Neuronal stem cell (in vitro differentiated cells): ENCODE measurements around the gene ZNF71.
A peak's percentile ranks its signal among the peaks of the same experiment; 100 is the strongest.

Experiments
- DNase-seq: peaks from one replicate; pipeline ENCODE4 v3.0.0-alpha.2; 2013; ENCODE audit warnings: low spot score
- H2AFZ ChIP-seq: one replicate; pipeline ENCODE4 v1.6.1; 2013; ENCODE audit warnings: mild to moderate bottlenecking, low read length, inconsistent platforms
- H2AK5ac ChIP-seq: 2 replicates; pipeline ENCODE4 v1.6.1; 2013; ENCODE audit warnings: low read depth, mild to moderate bottlenecking, inconsistent platforms, low read length, moderate library complexity, mixed read lengths
- H2BK120ac ChIP-seq: 2 replicates; pipeline ENCODE4 v1.6.1; 2013; ENCODE audit warnings: low read depth, mild to moderate bottlenecking, inconsistent platforms, low read length, moderate library complexity, mixed read lengths
- H2BK12ac ChIP-seq: one replicate; pipeline ENCODE4 v1.6.1; 2013; ENCODE audit warnings: low read length, inconsistent platforms
- H2BK15ac ChIP-seq: 2 replicates; pipeline ENCODE4 v1.6.1; 2013; ENCODE audit warnings: mild to moderate bottlenecking, low read length, inconsistent platforms, mixed read lengths
- H2BK5ac ChIP-seq: one replicate; pipeline ENCODE4 v1.6.1; 2013; ENCODE audit warnings: inconsistent platforms, mild to moderate bottlenecking, low read length, moderate library complexity
- H3K14ac ChIP-seq: one replicate; pipeline ENCODE4 v1.6.1; 2013; ENCODE audit warnings: low read length, inconsistent platforms
- H3K18ac ChIP-seq: 2 replicates; pipeline ENCODE4 v1.6.1; 2013; ENCODE audit warnings: low read length, inconsistent platforms
- H3K23ac ChIP-seq: 2 replicates; pipeline ENCODE4 v1.6.1; 2013; ENCODE audit warnings: low read depth, mild to moderate bottlenecking, mixed read lengths, low read length, inconsistent platforms; ENCODE audit not compliant: poor library complexity
- H3K27ac ChIP-seq: replicated peaks from 3 replicates; pipeline ENCODE4 v1.5.1; 2013; ENCODE audit warnings: low read length, inconsistent platforms
- H3K27me3 ChIP-seq, 3 experiments: 2 replicates each; pipeline ENCODE4 v1.6.1; 2013; ENCODE audit warnings: low read length in 3 of 3, mild to moderate bottlenecking in 2 of 3, inconsistent platforms in 1 of 3, low read depth in 1 of 3, mixed read lengths in 1 of 3, moderate library complexity in 1 of 3; ENCODE audit not compliant: control insufficient read depth in 3 of 3, insufficient read depth in 3 of 3
- H3K36me3 ChIP-seq, 2 donors: replicated peaks in 1 of 2; 2 replicates each; pipeline ENCODE4 v1.6.1; 2013; ENCODE audit warnings: low read length in 2 of 2; ENCODE audit not compliant: control insufficient read depth in 2 of 2, insufficient read depth in 2 of 2
- H3K4ac ChIP-seq: 2 replicates; pipeline ENCODE4 v1.6.1; 2013; ENCODE audit warnings: inconsistent platforms, mild to moderate bottlenecking, low read length, moderate library complexity
- H3K4me1 ChIP-seq, 2 donors: 1 replicate in 1 of 2; 2 replicates in 1 of 2; pipeline ENCODE4 v1.6.1; 2013; ENCODE audit warnings: low read length in 2 of 2, low read depth in 1 of 2; ENCODE audit not compliant: control insufficient read depth in 2 of 2, insufficient read depth in 1 of 2
- H3K4me2 ChIP-seq: one replicate; pipeline ENCODE4 v1.6.1; 2013; ENCODE audit warnings: mild to moderate bottlenecking, low read length, inconsistent platforms; ENCODE audit not compliant: insufficient read depth, poor library complexity, severe bottlenecking
- H3K4me3 ChIP-seq, 2 donors: 2 replicates each; pipeline ENCODE4 v1.5.1; 2013; ENCODE audit warnings: low read length in 2 of 2, mild to moderate bottlenecking in 2 of 2, inconsistent platforms in 1 of 2, moderate library complexity in 1 of 2
- H3K79me1 ChIP-seq: one replicate; pipeline ENCODE4 v1.6.1; 2013; ENCODE audit warnings: low read depth, mild to moderate bottlenecking, inconsistent platforms, low read length, moderate library complexity
- H3K9ac ChIP-seq: one replicate; pipeline ENCODE4 v1.6.1; 2013; ENCODE audit warnings: mild to moderate bottlenecking, low read depth, low read length, inconsistent platforms; ENCODE audit not compliant: poor library complexity
- H3K9me3 ChIP-seq, 2 donors: replicated peaks in 1 of 2; 2 replicates each; pipeline versions ENCODE3 to v1.6.1; 2013; ENCODE audit warnings: low read length in 2 of 2, mild to moderate bottlenecking in 2 of 2, inconsistent platforms in 1 of 2, low read depth in 1 of 2, mixed read lengths in 1 of 2, moderate library complexity in 1 of 2; ENCODE audit not compliant: control insufficient read depth in 2 of 2, insufficient read depth in 1 of 2
- H4K8ac ChIP-seq: one replicate; pipeline ENCODE4 v1.6.1; 2013; ENCODE audit warnings: low read depth, mild to moderate bottlenecking, inconsistent platforms, low read length, moderate library complexity
- H4K91ac ChIP-seq: one replicate; pipeline ENCODE4 v1.6.1; 2013; ENCODE audit warnings: low read length, low read depth, mild to moderate bottlenecking, inconsistent platforms; ENCODE audit not compliant: poor library complexity
- WGBS, 2 donors: extraction: QIAGEN DNeasy Blood & Tissue Kit; methylation state at CpG; one replicate each; pipeline ENCODE4 v1.1.7; 2013; ENCODE audit warnings: missing lambda C conversion rate in 2 of 2, mixed read lengths in 1 of 2; ENCODE audit not compliant: insufficient read length in 2 of 2, insufficient replicate concordance in 1 of 2; ENCODE audit errors: extremely low coverage in 2 of 2; 5-methylcytosine and 5-hydroxymethylcytosine counted together

The ZNF71 gene

GRCh38 chr19:56633021-56633420 is 37.9 kb downstream of the ZNF71 start:
- Histone ChIP-seq H3K23ac (no peak overlapping the region), H3K14ac (no peak overlapping the region), H3K9me3 (peaks cover 29 to 32% of the 10 kb centered on the region in 2 donors), H3K27ac (no peak overlapping the region), H4K91ac (no peak overlapping the region), H2BK5ac (no peak overlapping the region), H3K4me3 (no peak overlapping the region), H3K79me1 (no peaks in the 10 kb centered on the region), H4K8ac (no peak overlapping the region), H3K9ac (no peak overlapping the region), H3K4me2 (no peak overlapping the region), H2BK15ac (no peak overlapping the region), H3K36me3 (no peaks in the 10 kb centered on the region), H2AK5ac (no peak overlapping the region), H2BK12ac (no peak overlapping the region), H3K27me3 (no peaks in the 10 kb centered on the region), H3K4ac (no peak overlapping the region), H2BK120ac (no peak overlapping the region), H3K4me1 (no peaks in the 10 kb centered on the region), H3K18ac (no peak overlapping the region), H2AFZ (no peak overlapping the region)
- WGBS, 2 donors = no CpG with 5 or more reads among the region's 1 CpG
- DNase-seq = no peak

- H4K91ac ChIP-seq = no peak overlapping the region
- no peaks in the 10 kb centered on the region for H3K4me1 ChIP-seq
- no peak overlapping the region for H3K4me2 ChIP-seq
- DNase-seq = peak; percentile 90
- no peak overlapping the region for H3K23ac ChIP-seq
- no peak overlapping the region for H2AK5ac ChIP-seq
- H3K79me1 ChIP-seq = no peaks in the 10 kb centered on the region
- peaks cover 10 to 14% of the 10 kb centered on the region in 2 donors for H3K9me3 ChIP-seq
- H3K27ac ChIP-seq = no peak overlapping the region
- no peak overlapping the region for H3K14ac ChIP-seq
- WGBS, 2 donors = no CpG with 5 or more reads among the region's 21 CpGs
- no peak overlapping the region for H3K4me3 ChIP-seq
- no peak overlapping the region for H2BK12ac ChIP-seq
- H3K9ac ChIP-seq = no peak overlapping the region
- H2BK5ac ChIP-seq = no peak overlapping the region
- no peak overlapping the region for H4K8ac ChIP-seq
- no peak overlapping the region for H2AFZ ChIP-seq
- no peaks in the 10 kb centered on the region for H3K36me3 ChIP-seq
- no peak overlapping the region for H3K4ac ChIP-seq
- no peak overlapping the region for H2BK15ac ChIP-seq
- H3K27me3 ChIP-seq = peaks cover 0 to 3% (median 0%) of the 10 kb centered on the region in 3 experiments
- H2BK120ac ChIP-seq = no peak overlapping the region
- no peak overlapping the region for H3K18ac ChIP-seq
Observed at GRCh38 chr19:56637976-56638555, 43.0 kb downstream of the ZNF71 start.

GRCh38 chr19:56639217-56639616 is 44.1 kb downstream of the ZNF71 start:
- H3K36me3 ChIP-seq = no peaks in the 10 kb centered on the region
- no peak overlapping the region for H3K23ac ChIP-seq
- no peak overlapping the region for H3K14ac ChIP-seq
- no peak overlapping the region for H2BK5ac ChIP-seq
- H2AFZ ChIP-seq = no peak overlapping the region
- no peak overlapping the region for H3K27ac ChIP-seq
- H3K18ac ChIP-seq = no peak overlapping the region
- H2BK120ac ChIP-seq = no peak overlapping the region
- H3K9me3 ChIP-seq = peaks cover 6 to 10% of the 10 kb centered on the region in 2 donors
- no peak overlapping the region for H2AK5ac ChIP-seq
- no peaks in the 10 kb centered on the region for H3K79me1 ChIP-seq
- no peaks in the 10 kb centered on the region for H3K4me1 ChIP-seq
- H2BK15ac ChIP-seq = no peak overlapping the region
- H3K4me2 ChIP-seq = no peak overlapping the region
- H3K4ac ChIP-seq = no peak overlapping the region
- peaks cover 0 to 12% (median 0%) of the 10 kb centered on the region in 3 experiments for H3K27me3 ChIP-seq
- no peak overlapping the region for H3K9ac ChIP-seq
- no peak overlapping the region for H4K8ac ChIP-seq
- WGBS, 2 donors = no CpG with 5 or more reads among the region's 7 CpGs
- H2BK12ac ChIP-seq = no peak overlapping the region
- peak overlapping the region in 1 of 2 donors; percentile 35 for H3K4me3 ChIP-seq
- no peak overlapping the region for H4K91ac ChIP-seq
- peak; percentile 53 for DNase-seq

GRCh38 chr19:56642711-56643459 is 47.8 kb downstream of the ZNF71 start, which contains the start of gene SMIM17:
Gene SMIM17 (plus strand): TSS chr19:56643159. CDS start chr19:56645668, 2,509 bp downstream.
- Histone ChIP-seq H3K4me2 (no peak within 1 kb of the TSS), H3K9ac (no peak within 1 kb of the TSS), H3K36me3 (no peaks in the 10 kb centered on the region), H3K4me3 (peak within 1 kb of the TSS in 1 of 2 donors; percentile 45), H2BK12ac (no peak within 1 kb of the TSS), H2AFZ (no peak within 1 kb of the TSS), H3K18ac (no peak within 1 kb of the TSS), H4K91ac (no peak within 1 kb of the TSS), H3K14ac (no peak within 1 kb of the TSS), H2BK120ac (no peak within 1 kb of the TSS), H3K4me1 (no peaks in the 10 kb centered on the region), H3K9me3 (peaks cover 0 to 14% of the 10 kb centered on the region in 2 donors), H3K79me1 (no peaks in the 10 kb centered on the region), H3K23ac (no peak within 1 kb of the TSS), H3K4ac (no peak within 1 kb of the TSS), H3K27ac (no peak within 1 kb of the TSS), H3K27me3 (peaks cover 0 to 12% (median 0%) of the 10 kb centered on the region in 3 experiments), H4K8ac (no peak within 1 kb of the TSS), H2BK15ac (no peak within 1 kb of the TSS), H2AK5ac (no peak within 1 kb of the TSS), H2BK5ac (no peak within 1 kb of the TSS)
- no peak for DNase-seq
- no CpG with 5 or more reads among the region's 60 CpGs for WGBS, 2 donors
